Measurements from ENCODE around the gene ABCD2. TPM values are rescaled to one million over a fixed set of nuclear protein-coding genes. Genes with fewer than 3 reads are reported as not detected.

The ABCD2 gene
- under 1 TPM; 0.02 to 0.04 TPM for polyA plus RNA-seq

GRCh38 chr12:39619660-39620433 is at the start of gene ABCD2:
Gene ABCD2 (minus strand): TSS chr12:39619803. CDS start chr12:39619615, 188 bp downstream.
- Histone ChIP-seq H3K4me3 (ENCODE audit: low read depth in 1 of 2, low read length in 2 of 2) (peak within 1 kb of the TSS; percentile 31 to 56), H3K36me3 (ENCODE audit: control insufficient read depth in 2 of 2, insufficient read depth in 2 of 2, low read length in 1 of 2) (no peaks in the 10 kb centered on the region), H3K9me3 (ENCODE audit: control insufficient read depth in 2 of 2, insufficient read depth in 1 of 2, low read depth in 1 of 2, low read length in 1 of 2) (no peaks in the 10 kb centered on the region), H3K4me1 (ENCODE audit: control insufficient read depth in 2 of 2, insufficient read depth in 2 of 2, low read length in 1 of 2) (peaks cover 0 to 2% of the 10 kb centered on the region in 2 donors), H3K27me3 (ENCODE audit: control insufficient read depth in 1 of 2, insufficient read depth in 2 of 2, low read length in 2 of 2) (no peaks in the 10 kb centered on the region), H3K27ac (ENCODE audit: low read depth in 2 of 2, low read length in 1 of 2) (peak within 1 kb of the TSS; percentile 40 to 44)
- WGBS, 2 donors = 1 to 2% methylated on average over 20 of the region's 20 CpGs

- Histone ChIP-seq H3K4me3 (ENCODE audit: low read depth in 1 of 2, low read length in 2 of 2) (no peak overlapping the region), H3K27ac (ENCODE audit: low read depth in 2 of 2, low read length in 1 of 2) (no peak overlapping the region), H3K9me3 (ENCODE audit: control insufficient read depth in 2 of 2, insufficient read depth in 1 of 2, low read depth in 1 of 2, low read length in 1 of 2) (no peaks in the 10 kb centered on the region), H3K36me3 (ENCODE audit: control insufficient read depth in 2 of 2, insufficient read depth in 2 of 2, low read length in 1 of 2) (no peaks in the 10 kb centered on the region), H3K27me3 (ENCODE audit: control insufficient read depth in 1 of 2, insufficient read depth in 2 of 2, low read length in 2 of 2) (no peaks in the 10 kb centered on the region), H3K4me1 (ENCODE audit: control insufficient read depth in 2 of 2, insufficient read depth in 2 of 2, low read length in 1 of 2) (no peaks in the 10 kb centered on the region)
- WGBS, 2 donors = 79 to 93% methylated on average over 2 of the region's 2 CpGs
Observed at GRCh38 chr12:39660101-39660500, 40.5 kb upstream of the ABCD2 start.

GRCh38 chr12:39647383-39647782 is 27.8 kb upstream of the ABCD2 start:
- Histone ChIP-seq H3K4me1 (ENCODE audit: control insufficient read depth in 2 of 2, insufficient read depth in 2 of 2, low read length in 1 of 2) (no peaks in the 10 kb centered on the region), H3K27me3 (ENCODE audit: control insufficient read depth in 1 of 2, insufficient read depth in 2 of 2, low read length in 2 of 2) (no peaks in the 10 kb centered on the region), H3K27ac (ENCODE audit: low read depth in 2 of 2, low read length in 1 of 2) (no peak overlapping the region), H3K4me3 (ENCODE audit: low read depth in 1 of 2, low read length in 2 of 2) (no peak overlapping the region), H3K9me3 (ENCODE audit: control insufficient read depth in 2 of 2, insufficient read depth in 1 of 2, low read depth in 1 of 2, low read length in 1 of 2) (no peaks in the 10 kb centered on the region), H3K36me3 (ENCODE audit: control insufficient read depth in 2 of 2, insufficient read depth in 2 of 2, low read length in 1 of 2) (no peaks in the 10 kb centered on the region)

GRCh38 chr12:39646963-39647362 is 27.4 kb upstream of the ABCD2 start:
- Histone ChIP-seq H3K9me3 (ENCODE audit: control insufficient read depth in 2 of 2, insufficient read depth in 1 of 2, low read depth in 1 of 2, low read length in 1 of 2) (no peaks in the 10 kb centered on the region), H3K27ac (ENCODE audit: low read depth in 2 of 2, low read length in 1 of 2) (no peak overlapping the region), H3K36me3 (ENCODE audit: control insufficient read depth in 2 of 2, insufficient read depth in 2 of 2, low read length in 1 of 2) (no peaks in the 10 kb centered on the region), H3K4me1 (ENCODE audit: control insufficient read depth in 2 of 2, insufficient read depth in 2 of 2, low read length in 1 of 2) (no peaks in the 10 kb centered on the region), H3K27me3 (ENCODE audit: control insufficient read depth in 1 of 2, insufficient read depth in 2 of 2, low read length in 2 of 2) (no peaks in the 10 kb centered on the region), H3K4me3 (ENCODE audit: low read depth in 1 of 2, low read length in 2 of 2) (no peak overlapping the region)
- 42 to 44% methylated on average over 2 of the region's 2 CpGs for WGBS, 2 donors

GRCh38 chr12:39643052-39643451 is 23.4 kb upstream of the ABCD2 start:
- H3K9me3 ChIP-seq (ENCODE audit: control insufficient read depth in 2 of 2, insufficient read depth in 1 of 2, low read depth in 1 of 2, low read length in 1 of 2) = no peaks in the 10 kb centered on the region
- no peak overlapping the region for H3K4me3 ChIP-seq (ENCODE audit: low read depth in 1 of 2, low read length in 2 of 2)
- no peaks in the 10 kb centered on the region for H3K27me3 ChIP-seq (ENCODE audit: control insufficient read depth in 1 of 2, insufficient read depth in 2 of 2, low read length in 2 of 2)
- 62 to 68% methylated on average over 1 of the region's 1 CpG for WGBS, 2 donors
- H3K4me1 ChIP-seq (ENCODE audit: control insufficient read depth in 2 of 2, insufficient read depth in 2 of 2, low read length in 1 of 2) = no peaks in the 10 kb centered on the region
- no peak overlapping the region for H3K27ac ChIP-seq (ENCODE audit: low read depth in 2 of 2, low read length in 1 of 2)
- H3K36me3 ChIP-seq (ENCODE audit: control insufficient read depth in 2 of 2, insufficient read depth in 2 of 2, low read length in 1 of 2) = no peaks in the 10 kb centered on the region

GRCh38 chr12:39638840-39639239 is 19.2 kb upstream of the ABCD2 start:
- Histone ChIP-seq H3K36me3 (ENCODE audit: control insufficient read depth in 2 of 2, insufficient read depth in 2 of 2, low read length in 1 of 2) (no peaks in the 10 kb centered on the region), H3K27ac (ENCODE audit: low read depth in 2 of 2, low read length in 1 of 2) (no peak overlapping the region), H3K9me3 (ENCODE audit: control insufficient read depth in 2 of 2, insufficient read depth in 1 of 2, low read depth in 1 of 2, low read length in 1 of 2) (no peaks in the 10 kb centered on the region), H3K4me1 (ENCODE audit: control insufficient read depth in 2 of 2, insufficient read depth in 2 of 2, low read length in 1 of 2) (no peaks in the 10 kb centered on the region), H3K27me3 (ENCODE audit: control insufficient read depth in 1 of 2, insufficient read depth in 2 of 2, low read length in 2 of 2) (no peaks in the 10 kb centered on the region), H3K4me3 (ENCODE audit: low read depth in 1 of 2, low read length in 2 of 2) (no peak overlapping the region)
- 78 to 87% methylated on average over 2 of the region's 2 CpGs for WGBS, 2 donors

- Histone ChIP-seq H3K36me3 (ENCODE audit: control insufficient read depth in 2 of 2, insufficient read depth in 2 of 2, low read length in 1 of 2) (no peaks in the 10 kb centered on the region), H3K27me3 (ENCODE audit: control insufficient read depth in 1 of 2, insufficient read depth in 2 of 2, low read length in 2 of 2) (no peaks in the 10 kb centered on the region), H3K4me1 (ENCODE audit: control insufficient read depth in 2 of 2, insufficient read depth in 2 of 2, low read length in 1 of 2) (no peaks in the 10 kb centered on the region), H3K9me3 (ENCODE audit: control insufficient read depth in 2 of 2, insufficient read depth in 1 of 2, low read depth in 1 of 2, low read length in 1 of 2) (no peaks in the 10 kb centered on the region), H3K4me3 (ENCODE audit: low read depth in 1 of 2, low read length in 2 of 2) (no peak overlapping the region), H3K27ac (ENCODE audit: low read depth in 2 of 2, low read length in 1 of 2) (no peak overlapping the region)
Observed at GRCh38 chr12:39638178-39638577, 18.6 kb upstream of the ABCD2 start.

GRCh38 chr12:39632670-39633069 is 13.1 kb upstream of the ABCD2 start:
- H3K4me1 ChIP-seq (ENCODE audit: control insufficient read depth in 2 of 2, insufficient read depth in 2 of 2, low read length in 1 of 2) = no peaks in the 10 kb centered on the region
- H3K27ac ChIP-seq (ENCODE audit: low read depth in 2 of 2, low read length in 1 of 2) = no peak overlapping the region
- H3K4me3 ChIP-seq (ENCODE audit: low read depth in 1 of 2, low read length in 2 of 2) = no peak overlapping the region
- no peaks in the 10 kb centered on the region for H3K27me3 ChIP-seq (ENCODE audit: control insufficient read depth in 1 of 2, insufficient read depth in 2 of 2, low read length in 2 of 2)
- no peaks in the 10 kb centered on the region for H3K9me3 ChIP-seq (ENCODE audit: control insufficient read depth in 2 of 2, insufficient read depth in 1 of 2, low read depth in 1 of 2, low read length in 1 of 2)
- no peaks in the 10 kb centered on the region for H3K36me3 ChIP-seq (ENCODE audit: control insufficient read depth in 2 of 2, insufficient read depth in 2 of 2, low read length in 1 of 2)

- H3K9me3 ChIP-seq (ENCODE audit: control insufficient read depth in 2 of 2, insufficient read depth in 1 of 2, low read depth in 1 of 2, low read length in 1 of 2) = no peaks in the 10 kb centered on the region
- H3K27ac ChIP-seq (ENCODE audit: low read depth in 2 of 2, low read length in 1 of 2) = no peak overlapping the region
- no peaks in the 10 kb centered on the region for H3K27me3 ChIP-seq (ENCODE audit: control insufficient read depth in 1 of 2, insufficient read depth in 2 of 2, low read length in 2 of 2)
- no peaks in the 10 kb centered on the region for H3K4me1 ChIP-seq (ENCODE audit: control insufficient read depth in 2 of 2, insufficient read depth in 2 of 2, low read length in 1 of 2)
- 64% methylated on average over 1 of the region's 1 CpG for WGBS, 2 donors
- H3K36me3 ChIP-seq (ENCODE audit: control insufficient read depth in 2 of 2, insufficient read depth in 2 of 2, low read length in 1 of 2) = no peaks in the 10 kb centered on the region
- H3K4me3 ChIP-seq (ENCODE audit: low read depth in 1 of 2, low read length in 2 of 2) = no peak overlapping the region
Observed at GRCh38 chr12:39628836-39629235, 9.2 kb upstream of the ABCD2 start.

- no peak overlapping the region for H3K4me3 ChIP-seq (ENCODE audit: low read depth in 1 of 2, low read length in 2 of 2)
- no peaks in the 10 kb centered on the region for H3K27me3 ChIP-seq (ENCODE audit: control insufficient read depth in 1 of 2, insufficient read depth in 2 of 2, low read length in 2 of 2)
- H3K4me1 ChIP-seq (ENCODE audit: control insufficient read depth in 2 of 2, insufficient read depth in 2 of 2, low read length in 1 of 2) = no peaks in the 10 kb centered on the region
- no peaks in the 10 kb centered on the region for H3K36me3 ChIP-seq (ENCODE audit: control insufficient read depth in 2 of 2, insufficient read depth in 2 of 2, low read length in 1 of 2)
- H3K9me3 ChIP-seq (ENCODE audit: control insufficient read depth in 2 of 2, insufficient read depth in 1 of 2, low read depth in 1 of 2, low read length in 1 of 2) = no peaks in the 10 kb centered on the region
- no peak overlapping the region for H3K27ac ChIP-seq (ENCODE audit: low read depth in 2 of 2, low read length in 1 of 2)
- 85% methylated on average over 1 of the region's 1 CpG for WGBS, 2 donors
Observed at GRCh38 chr12:39627914-39628313, 8.3 kb upstream of the ABCD2 start.

Measured in esophagus (tissue), 2 donors.